Eye (tissue), 1 donor: ENCODE measurements around the gene CLNK.
"Not testable (repeated sequence)": the region's sequence is repeated elsewhere in the genome, so short reads cannot be mapped to it uniquely, and the experiment has no call there.

ENCODE experiments used
- DNase-seq: peaks from one replicate; pipeline ENCODE4 v3.0.0-alpha.2; 2015

CLNK gene

DNA sequence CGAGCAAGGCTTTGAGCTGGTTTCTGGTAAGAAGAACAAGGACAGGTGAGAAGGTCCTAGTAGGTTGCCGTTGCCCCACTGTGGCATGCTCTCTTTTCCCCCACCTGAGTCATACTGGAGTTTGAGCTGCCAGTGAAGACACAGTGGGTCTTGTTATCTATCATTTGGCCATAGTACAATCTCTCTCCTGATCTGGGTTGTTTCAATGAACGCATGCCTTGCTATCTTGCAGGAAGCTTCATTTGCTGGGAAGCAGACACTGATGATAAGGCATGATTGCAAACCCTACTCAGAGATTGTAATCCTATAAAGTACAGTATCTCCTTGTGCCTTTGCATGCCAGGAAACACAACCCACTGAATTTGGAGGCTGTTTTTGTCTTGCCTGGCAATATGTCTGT, 77.4 kb downstream of the CLNK start:
- DNase-seq = no peak

DNA sequence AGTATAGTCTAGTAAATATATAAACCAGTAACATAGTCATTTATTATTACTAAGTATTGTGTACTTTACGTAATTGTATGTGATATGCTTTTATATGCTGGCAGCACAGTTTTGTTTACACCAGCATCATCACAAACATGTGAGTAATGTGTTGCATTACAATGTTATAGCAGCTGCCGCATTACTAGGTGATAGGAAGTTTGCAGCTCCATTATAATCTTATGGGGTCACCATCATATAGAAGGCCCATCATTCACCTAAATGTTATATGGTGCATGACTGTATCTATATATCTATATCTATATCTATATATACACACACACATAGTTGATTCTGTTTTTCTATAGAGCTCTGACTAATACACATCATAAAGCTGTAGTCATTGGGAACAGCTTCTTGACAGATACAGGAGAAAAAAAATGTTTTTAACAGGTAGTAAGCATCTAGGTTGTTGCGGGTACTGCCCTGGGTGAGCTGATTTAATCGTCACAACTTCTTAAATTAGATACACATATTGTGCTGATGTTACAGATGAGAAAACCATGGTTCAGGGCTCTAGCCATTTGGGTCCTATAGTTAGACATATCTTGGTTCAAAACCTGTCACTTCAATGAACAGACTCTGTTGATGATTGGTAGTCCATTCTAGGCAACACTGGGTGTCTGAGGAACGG, 77.9 kb downstream of the CLNK start:
- DNase-seq = no peak

DNA sequence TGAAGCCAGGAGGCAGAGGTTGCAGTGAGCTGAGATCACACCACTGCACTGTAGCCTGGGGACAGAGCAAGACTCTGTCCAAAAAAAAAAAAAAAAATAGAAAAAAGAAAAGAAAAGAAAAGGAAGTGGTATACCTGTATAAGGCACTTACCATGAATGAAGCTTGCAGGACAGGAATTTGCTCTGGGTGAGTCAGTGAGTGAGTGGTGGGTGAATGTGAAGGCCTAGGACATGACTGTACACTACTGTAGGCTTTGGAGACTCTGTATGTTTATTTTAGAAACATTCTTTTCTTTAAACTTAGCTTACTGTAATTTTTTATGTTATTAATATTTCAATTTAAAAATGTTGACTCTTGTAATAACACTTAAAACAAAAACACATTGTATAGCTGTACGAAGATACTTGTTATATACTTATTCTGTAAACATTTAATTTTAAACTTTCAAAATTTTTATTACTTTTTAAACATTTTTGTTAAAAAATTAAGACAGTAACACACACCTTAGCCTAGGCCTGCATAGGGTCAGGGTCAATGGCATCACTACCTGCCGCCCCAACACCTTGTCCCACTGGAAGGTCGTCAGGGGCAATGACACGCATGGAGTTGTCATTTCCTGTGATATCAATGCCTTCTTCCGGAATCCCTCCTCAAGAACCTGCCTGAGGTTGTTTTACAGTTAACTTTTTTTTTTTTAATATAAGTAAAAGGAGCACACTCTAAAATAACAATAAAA, 78.7 kb downstream of the CLNK start:
- no peak for DNase-seq

DNA sequence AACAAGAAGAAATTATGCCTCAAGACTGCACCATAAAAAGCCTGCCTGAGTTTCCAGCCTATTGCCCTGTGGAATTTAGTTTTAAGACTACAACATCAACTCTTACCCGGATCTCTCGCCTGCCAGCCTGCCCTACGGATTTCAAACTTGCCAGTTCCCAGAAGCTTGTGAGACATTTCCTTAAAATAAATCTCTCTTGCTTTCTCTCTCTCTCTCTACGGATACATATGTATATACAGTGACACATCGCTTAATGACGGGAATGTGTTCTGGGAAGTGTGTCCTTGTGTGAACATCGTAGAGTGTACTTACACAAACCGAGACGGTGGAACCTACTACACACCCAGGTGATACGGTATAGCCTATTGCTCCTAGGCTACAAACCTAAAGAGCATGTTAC, 79.5 kb downstream of the CLNK start:
- DNase-seq = no peak

DNA sequence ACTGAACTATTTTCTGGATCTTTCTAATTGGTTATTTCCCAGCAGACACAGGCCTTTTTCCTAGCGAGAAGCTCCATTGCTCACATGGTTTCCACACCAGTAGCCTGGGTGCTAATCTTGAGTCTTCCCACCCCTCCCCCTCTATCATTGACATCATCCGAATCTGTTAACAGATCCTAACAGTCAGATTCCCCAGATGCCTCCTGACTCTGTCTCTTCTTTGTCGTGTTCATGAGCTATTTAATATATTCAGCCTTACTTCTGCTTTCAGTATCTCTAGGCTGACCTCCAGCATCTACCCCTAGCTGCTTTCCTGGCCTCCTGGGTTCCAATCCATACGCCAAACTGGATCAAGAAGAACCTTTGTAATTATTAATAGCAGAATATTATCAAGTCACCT, 85.0 kb downstream of the CLNK start:
- DNase-seq = peak; percentile 36

DNA sequence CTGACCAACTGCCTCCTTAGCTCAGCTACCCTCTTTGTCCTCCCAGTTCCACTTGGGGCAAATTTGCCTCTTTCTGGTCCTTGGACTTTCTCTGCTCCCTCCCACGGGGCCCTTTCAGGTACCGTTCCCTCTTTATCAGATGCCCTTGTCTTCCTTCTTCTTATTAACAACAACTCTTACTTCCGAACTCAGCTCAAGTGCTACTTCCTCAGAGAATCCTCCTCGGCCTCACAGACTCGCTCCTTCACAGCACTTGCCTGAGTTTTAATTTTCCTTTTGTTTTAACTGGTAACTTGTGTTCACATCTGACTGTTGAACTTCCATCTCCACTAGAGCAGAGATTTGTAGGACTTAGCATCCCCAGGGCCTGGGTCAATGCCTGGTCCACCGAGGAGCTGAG, 85.7 kb downstream of the CLNK start:
- no peak for DNase-seq

DNA sequence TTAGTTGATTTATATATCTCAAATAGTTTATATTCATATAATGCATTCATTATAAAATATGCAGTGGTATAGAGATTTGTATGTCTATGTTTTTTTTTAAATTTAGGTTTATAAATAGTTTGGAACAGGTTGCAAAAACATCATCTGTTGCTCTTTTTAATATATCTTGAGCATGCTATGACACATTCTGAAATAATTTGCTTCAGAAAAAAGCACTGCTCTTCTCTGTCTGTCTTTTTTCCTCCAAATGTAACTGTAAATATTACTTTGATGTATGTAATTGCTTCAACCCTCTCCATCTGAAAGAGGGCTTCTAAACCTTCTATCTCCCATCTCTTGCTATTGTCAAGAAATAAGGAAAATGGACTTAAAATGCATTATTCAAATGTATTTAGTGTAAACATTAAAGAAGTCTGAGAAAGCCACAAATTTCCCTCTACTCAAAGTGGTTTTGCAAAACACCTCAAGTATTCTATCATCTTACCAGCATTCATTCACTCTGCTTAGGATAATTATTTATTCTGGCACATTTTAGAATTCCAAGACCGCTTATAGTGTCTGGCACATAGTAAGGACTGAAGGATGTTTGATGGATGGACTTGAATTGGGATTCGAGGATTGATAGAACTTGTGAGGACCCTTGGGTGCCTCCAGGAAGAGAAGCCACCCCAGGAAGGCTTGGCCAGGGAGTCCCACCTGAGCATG, 87.8 kb downstream of the CLNK start:
- no peak for DNase-seq

DNA sequence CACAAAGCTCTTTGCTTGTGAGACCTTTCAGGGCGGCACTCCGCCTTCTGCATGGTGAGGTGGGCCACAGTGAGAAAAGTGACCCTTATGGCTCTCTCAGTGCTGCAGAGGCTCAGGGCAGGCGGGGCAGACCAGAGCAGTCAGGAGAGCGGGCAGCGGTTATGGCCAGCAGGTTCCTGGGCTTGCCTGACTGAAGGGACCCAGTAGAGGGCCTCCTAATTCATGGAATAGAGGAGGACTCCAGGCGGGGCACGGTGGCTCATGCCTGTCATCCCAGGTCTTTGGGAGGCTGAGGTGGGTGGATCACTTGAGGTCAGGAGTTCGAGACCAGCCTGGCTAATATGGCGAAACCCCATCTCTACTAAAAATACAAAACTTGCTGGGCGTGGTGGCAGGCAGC, 91.4 kb downstream of the CLNK start:
- no peak for DNase-seq

DNA sequence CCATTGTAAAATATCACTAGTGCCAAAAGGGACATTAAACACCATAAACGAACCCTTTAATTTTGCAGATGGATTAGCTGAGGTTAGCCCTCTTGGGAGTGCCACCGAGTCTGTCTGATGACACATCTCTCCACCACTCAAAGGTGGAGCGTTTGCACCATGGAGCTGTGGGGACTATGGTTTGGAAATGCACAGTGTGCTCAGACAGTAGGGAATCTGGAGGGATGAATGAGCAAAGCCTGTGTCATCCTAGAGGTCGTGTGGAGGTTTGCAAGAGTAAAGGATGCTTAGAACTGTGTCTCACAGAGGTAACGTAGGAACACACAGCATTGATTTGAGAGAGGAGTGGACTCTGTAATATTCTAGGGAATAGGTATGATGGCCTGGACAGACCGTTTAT, 93.7 kb downstream of the CLNK start:
- DNase-seq = no peak

DNA sequence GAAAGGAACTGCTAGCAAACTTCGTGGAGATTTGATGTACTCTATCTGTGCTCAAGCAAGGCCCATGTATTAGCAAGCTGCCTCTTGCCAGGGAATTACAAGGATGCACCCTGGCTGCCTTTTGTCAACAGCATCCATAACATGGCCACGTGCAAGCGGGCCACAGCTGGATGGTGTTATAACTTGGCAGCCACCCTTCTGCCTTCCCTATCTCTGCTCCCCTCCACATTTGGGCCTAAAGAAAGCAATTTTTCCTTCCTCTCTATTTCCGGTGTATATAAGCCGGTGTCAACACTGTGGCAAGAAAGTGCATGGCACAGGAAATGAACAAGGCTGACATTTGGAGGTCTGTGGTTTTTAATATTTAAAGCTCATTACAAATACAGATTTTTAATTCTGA, 94.8 kb downstream of the CLNK start:
- peak; percentile 64 for DNase-seq

DNA sequence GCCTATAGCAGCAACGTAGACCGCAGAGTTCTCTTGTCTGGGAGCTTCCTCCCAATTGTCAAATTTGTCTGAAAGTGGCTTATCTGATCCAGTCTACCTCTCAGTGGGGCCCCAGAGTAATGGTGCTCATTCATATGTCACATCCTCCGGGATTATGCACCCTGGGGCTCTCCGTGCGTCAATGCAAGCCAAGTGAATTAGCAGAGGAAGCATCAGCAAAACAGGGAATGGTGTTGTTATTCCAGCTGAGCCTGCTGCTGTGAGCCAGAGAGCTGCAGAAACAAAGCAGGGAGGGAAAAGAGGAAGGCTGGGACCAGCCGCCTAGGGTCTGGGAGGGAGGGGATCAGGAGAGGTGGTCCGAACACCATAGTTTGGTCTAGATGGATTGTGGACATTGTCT, 95.2 kb downstream of the CLNK start:
- DNase-seq = peak; percentile 40

DNA sequence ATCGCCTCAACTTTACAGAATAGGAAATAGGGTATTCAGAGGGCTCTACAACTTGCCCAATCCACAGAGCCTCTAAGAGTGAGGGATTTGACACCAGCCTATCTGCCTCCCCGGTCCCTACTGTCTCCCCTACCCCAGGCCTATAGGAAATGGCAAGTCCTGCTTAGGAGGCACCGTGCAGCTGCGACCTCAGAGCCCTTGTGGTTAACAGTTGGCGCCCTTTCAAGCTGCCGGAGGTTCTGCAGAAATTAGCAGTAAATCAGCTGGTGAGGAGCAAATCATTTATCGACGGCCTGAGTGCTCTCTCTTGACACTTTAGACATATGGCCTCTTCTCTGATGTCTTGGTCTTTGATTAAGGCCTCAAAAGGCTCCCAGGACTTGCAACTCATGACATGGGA, 96.9 kb downstream of the CLNK start:
- DNase-seq = no peak

DNA sequence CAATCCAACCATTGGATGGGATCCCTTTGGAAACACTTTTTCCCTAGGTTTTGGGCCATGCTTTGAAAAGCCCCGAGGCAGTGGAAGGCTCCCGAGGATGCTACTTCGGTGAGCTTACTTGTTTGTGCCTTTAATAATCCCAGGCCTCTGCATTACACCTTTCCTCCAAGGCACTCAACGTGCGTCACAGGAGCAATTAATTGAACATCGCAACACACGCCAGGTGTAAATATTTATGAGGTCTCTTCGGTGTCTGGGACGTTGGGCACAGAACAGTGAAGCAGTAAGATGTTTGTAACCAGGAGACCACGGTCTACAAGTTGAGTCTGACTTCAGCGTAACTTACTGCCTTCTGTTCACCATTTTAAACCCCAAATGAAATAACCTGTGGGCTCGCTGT, 97.3 kb downstream of the CLNK start:
- DNase-seq = no peak

DNA sequence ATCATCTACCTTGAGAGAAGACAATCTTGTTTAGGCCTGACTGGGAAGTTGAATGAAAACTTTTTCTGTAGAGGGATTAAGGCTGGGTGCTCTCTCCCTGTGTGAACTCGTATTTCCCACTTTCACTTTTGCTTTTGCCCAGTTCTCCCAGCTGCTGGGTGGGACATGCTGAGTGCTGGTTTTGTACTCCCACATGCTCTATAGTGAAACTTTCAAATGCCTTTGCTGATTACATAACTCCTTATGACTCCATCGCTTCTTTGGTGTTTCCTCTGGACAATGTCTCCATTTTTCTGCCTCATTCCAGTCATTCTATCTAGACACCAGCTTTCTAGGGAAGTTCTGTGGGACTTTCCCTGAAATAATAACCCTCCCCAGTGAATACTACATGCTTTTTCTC, 100.5 kb downstream of the CLNK start:
- no peak for DNase-seq

DNA sequence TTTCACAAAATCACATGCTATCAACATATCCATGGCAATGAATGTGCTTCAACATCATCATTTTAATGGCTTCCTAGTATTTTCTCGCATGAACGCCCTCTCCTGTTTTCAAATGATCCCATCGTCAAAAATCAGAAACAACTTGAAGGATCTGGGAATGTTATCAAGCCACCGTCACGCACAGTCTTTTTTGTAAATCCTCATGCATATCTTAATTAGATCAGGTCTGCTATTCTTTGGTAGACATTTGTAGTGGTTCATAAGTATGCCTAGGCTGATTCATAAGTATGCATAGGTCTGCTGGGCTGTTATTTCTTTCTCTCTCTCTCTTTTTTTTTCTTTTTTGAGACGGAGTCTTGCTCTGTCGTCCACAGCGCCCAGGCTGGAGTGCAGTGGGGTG, 101.6 kb downstream of the CLNK start:
- no peak for DNase-seq

DNA sequence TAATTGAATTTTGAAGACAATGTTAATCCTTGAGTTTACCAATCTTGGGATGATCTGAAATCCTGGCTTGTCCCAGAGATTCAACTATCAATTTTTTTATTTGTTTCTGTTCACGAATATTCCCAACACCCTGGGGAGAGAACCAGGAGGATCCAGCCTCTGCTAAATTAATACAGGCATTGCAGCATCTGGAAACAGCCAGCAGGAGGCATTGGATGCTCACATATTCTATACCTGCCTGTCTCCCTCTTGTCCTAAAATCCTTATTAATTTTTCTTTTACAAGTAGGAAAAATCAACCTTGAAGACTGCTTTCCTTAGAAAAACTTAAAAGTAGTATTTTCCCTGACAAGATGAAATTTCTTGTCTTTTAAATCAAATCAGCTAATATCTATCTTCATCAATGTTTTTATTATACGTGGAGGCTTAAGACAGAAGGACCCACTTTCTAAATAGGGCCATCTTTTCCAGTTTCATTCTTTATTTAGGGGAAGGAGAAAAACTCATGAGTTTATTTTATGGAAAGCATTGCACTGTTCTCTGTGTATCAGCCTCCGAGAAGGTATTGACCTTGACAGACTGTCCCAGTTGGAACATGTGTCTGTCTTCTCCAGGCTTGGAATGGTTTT, 102.4 kb downstream of the CLNK start:
- peak; percentile 77 for DNase-seq

DNA sequence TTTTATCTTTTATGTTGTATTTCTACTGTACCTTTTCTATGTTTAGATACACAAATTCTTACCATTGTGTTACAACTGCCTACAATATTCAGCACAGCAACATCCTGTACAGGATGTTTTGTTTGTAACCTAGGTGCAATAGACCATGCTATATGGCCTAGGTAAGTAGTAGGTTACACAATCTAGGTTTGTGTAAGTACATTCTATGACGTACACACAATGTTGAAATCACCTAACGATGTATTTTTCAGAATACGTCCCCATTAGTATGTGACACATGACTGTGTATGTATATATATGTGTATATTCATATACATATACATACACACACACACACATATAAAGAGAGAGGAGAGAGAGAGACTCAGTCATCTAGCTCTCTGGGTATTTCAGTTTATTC, 103.5 kb downstream of the CLNK start:
- DNase-seq = no peak

DNA sequence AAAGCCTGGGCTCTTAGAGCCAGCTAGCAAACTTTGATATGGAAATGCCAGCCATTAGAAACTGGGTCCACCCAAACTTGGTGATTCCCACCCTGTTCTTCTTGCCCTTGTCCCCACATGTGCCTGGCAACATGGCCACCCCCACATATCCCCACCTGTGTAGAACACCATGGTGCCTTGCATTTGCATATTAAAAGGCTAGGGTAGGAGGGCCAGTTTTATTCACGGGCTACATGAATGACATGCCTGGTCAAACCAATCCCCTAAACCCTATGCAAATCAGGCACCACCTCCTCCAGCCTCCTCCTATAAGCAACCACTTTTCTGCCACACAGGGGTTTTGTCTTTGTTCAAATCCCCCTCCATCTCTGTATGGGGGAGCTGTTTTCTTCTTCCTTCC, 104.9 kb downstream of the CLNK start:
- DNase-seq = no peak

DNA sequence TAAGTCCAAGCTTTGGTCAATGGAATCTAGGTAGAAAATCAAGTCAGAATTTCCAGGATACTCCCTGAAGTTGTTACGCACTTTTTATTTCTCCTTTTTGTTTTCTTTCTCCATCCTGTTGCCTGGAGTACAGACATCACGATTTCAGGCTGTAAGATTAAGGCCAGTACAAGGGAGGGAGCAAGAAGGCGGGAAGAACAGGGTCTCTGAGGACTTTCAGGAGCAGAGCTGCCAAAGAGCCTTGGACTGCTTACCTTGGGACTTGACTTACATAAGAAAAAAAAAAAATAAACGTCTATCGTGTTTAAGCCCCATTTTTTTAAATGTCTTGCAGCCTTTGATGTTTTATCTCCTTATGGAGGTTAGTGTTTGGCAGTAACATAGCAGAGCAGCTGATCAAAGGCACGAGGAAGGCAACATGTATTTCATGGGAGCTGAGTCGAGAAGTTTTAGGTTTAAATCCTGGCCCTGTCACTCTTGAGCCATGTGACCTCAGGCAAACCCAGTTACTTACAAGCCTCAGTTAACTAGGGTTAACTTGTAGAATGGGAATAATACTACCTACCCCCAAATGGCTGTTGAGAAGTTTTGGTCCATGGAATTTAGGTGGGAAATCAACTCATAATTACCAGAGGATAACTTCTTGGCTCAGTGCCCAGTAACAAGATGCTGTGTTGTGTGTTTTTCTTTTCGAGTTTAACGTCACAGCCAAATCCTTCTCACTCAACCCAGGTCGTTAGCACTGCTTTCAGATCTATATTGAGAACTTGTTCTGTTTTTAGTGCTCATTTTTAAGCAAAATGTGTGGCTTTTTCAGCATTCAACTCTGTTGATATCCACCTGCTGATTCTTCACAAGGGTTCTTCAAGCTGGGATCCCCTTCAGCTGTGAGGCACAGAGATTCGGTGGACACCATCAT, 106.8 kb downstream of the CLNK start:
- DNase-seq = no peak

DNA sequence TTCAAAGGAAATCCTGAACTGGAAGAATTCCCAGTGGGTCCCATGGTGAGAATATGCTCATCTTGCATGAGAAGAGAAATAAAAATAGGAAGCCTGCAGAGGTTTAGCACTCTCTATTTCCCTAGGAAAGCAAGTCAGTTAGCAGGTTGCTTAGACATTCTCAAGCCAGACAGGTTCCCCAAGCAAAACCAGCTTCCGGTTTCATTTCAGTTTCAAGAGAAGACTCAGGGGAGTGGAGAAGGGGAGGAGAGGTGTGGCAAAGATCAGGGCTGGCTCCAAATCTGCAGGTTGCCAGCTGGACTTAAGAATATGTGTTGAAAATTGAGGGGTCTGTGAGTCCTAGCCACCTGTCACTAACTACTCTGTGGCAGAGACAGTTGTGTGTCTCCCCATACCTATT, 107.5 kb downstream of the CLNK start:
- DNase-seq = no peak

DNA sequence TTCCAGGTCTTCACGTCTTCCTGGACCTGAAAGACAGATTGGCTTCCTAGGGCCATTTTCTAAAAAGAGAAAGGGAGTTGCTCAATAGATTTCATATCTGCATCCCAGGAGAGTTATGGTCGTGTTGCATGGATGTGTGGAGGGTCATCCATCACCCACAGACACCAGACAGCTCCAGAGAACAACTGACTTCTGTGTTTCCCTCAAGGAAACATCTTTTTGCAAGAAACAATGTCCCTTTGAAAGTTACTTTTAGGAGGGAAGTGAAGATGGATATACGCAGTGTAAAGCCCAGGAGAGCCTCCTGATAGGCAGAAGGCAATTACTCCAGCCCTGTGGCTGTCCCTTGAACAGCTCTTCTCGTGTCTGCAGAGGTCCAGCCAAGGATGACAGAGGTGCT, 108.3 kb downstream of the CLNK start:
- no peak for DNase-seq

DNA sequence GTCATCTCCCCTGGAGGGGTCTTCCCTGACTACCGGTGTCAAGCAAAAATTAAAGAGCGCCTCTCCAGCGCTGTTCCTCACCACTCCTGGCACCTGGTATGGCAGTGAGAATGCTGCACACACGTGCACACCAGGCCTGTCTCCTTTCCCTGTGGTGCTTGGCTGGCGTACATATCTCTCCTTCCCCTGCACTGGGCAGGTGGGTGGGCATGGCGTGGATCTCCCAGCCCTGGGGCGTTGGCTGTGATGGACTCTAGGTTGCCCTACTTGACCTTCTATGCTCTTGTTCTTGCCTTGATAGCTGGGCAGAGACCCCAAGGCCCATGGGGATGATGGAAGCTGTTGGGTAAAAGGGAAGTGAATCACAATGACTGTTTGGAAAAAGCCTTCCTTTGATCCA, 109.2 kb downstream of the CLNK start:
- no peak for DNase-seq

DNA sequence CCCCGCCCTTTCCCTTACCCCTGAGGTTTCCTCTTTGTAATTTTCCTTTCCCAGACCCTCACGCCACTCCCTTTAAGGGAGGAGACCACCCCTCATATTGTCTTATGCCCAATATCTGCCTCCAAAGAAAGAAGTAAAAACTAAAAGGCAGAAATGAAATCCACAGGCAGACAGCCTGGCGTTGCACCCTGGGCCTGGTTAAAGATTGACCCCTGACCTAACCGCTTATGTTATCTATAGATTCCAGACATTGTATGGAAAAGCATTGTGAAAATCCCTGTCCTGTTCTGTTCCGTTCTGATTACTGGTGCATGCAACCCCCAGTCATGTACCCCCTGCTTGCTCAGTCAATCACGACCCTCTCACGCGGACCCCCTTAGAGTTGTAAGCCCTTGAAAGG, 110.0 kb downstream of the CLNK start:
- not testable (repeated sequence) for DNase-seq
